Cardiac fibroblast (primary cell): ENCODE measurements around the gene TBC1D5.
A peak's percentile ranks its signal among the peaks of the same experiment; 100 is the strongest.
"Not testable (repeated sequence)": the region's sequence is repeated elsewhere in the genome, so short reads cannot be mapped to it uniquely, and the experiment has no call there.

Experiments
- DNase-seq, 2 donors: peaks; one replicate each; pipeline versions ENCODE4 v3.0.0 to v3.0.0-alpha.2; 2010; ENCODE audit warnings: low read depth in 2 of 2
- H3K4me3 ChIP-seq, 2 donors: replicated peaks in 1 of 2; 1 replicate in 1 of 2; 2 replicates in 1 of 2; pipeline ENCODE4 v1.5.1; 2011; ENCODE audit warnings: low read depth in 2 of 2, low read length in 2 of 2, mild to moderate bottlenecking in 2 of 2, moderate library complexity in 1 of 2
- TF ChIP-seq, protein P1 (sequence below): IDR thresholded peaks from one replicate; pipeline ENCODE4 v1.5.1; 2011; ENCODE audit warnings: low read depth, mild to moderate bottlenecking, low read length, inconsistent platforms

Gene TBC1D5

DNA sequence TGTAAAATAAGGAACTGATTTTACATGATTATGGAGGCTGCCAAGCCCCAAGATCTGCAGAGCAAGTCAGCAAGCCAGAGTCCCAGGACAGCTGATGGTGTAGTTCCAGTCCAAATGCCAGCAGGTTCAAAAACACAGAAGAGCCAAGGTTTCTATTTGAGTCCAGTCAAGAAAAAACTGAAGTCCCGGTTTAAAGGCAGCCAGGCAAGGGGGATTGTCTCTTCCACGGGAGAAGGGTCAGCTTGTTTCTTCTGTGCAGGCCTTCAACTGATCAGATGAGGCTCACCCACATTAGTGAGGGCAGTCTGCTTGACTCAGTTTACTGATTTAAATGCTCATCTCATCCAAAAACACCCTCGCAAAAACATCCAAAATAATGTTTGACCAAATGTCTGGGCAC, 611.5 kb downstream of the TBC1D5 start:
- no peak overlapping the region for H3K4me3 ChIP-seq
- DNase-seq, result no peak
- TF ChIP-seq, protein P1, sequence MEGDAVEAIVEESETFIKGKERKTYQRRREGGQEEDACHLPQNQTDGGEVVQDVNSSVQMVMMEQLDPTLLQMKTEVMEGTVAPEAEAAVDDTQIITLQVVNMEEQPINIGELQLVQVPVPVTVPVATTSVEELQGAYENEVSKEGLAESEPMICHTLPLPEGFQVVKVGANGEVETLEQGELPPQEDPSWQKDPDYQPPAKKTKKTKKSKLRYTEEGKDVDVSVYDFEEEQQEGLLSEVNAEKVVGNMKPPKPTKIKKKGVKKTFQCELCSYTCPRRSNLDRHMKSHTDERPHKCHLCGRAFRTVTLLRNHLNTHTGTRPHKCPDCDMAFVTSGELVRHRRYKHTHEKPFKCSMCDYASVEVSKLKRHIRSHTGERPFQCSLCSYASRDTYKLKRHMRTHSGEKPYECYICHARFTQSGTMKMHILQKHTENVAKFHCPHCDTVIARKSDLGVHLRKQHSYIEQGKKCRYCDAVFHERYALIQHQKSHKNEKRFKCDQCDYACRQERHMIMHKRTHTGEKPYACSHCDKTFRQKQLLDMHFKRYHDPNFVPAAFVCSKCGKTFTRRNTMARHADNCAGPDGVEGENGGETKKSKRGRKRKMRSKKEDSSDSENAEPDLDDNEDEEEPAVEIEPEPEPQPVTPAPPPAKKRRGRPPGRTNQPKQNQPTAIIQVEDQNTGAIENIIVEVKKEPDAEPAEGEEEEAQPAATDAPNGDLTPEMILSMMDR, result no peak

DNA sequence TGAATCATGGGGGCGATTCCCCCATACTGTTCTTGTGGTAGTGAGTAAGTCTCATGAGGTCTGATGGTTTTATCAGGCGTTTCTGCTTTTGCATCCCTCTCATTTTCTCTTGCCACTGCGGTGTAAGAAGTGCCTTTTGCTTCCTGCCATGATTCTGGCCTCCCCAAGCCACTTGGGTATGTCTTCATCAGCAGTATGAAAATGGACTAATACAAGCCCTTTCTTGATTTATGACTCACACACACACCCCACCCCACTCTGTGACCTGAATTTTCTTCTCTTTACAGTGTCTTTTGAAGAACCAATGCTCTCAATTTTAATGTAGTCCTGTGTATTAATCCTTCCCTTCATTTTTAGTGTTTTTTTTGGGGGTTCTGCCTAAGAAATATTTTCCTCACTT, 612.9 kb downstream of the TBC1D5 start:
- TF ChIP-seq, protein P1, result no peak
- DNase-seq, result no peak
- no peak overlapping the region for H3K4me3 ChIP-seq

GRCh38 chr3:17128671-17129070, 613.8 kb downstream of the TBC1D5 start:
- H3K4me3 ChIP-seq, DNase-seq: not testable (repeated sequence)

- peak in 1 of 2 donors; percentile 18 for DNase-seq
- TF ChIP-seq, protein P1, result no peak
- no peak overlapping the region for H3K4me3 ChIP-seq
Measured at GRCh38 chr3:17125738-17126442, 616.5 kb downstream of the TBC1D5 start.

GRCh38 chr3:17122758-17123157, 619.7 kb downstream of the TBC1D5 start:
- TF ChIP-seq, protein P1, result no peak
- DNase-seq, result no peak
- H3K4me3 ChIP-seq, result no peak overlapping the region

DNA sequence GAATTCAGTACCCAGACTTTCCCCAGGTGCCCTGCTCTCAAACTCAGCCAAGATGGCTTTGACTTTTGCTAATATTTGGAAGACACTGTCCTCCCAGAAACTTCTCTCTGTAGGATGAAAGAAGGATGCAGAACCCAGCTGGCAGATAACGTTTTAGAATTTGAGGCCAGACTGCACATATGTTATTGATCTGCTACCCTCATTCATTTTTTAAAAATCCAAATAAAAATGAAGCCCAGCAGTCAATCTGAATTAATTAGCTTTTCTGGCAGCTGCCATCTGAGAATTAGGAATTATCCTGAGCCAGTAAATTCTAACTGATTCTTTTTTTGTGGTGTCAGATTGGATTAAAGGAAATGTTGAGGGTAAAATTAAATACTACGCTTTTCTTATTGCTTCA, 621.1 kb downstream of the TBC1D5 start:
- no peak overlapping the region for H3K4me3 ChIP-seq
- no peak for DNase-seq
- TF ChIP-seq, protein P1, result no peak

GRCh38 chr3:17120115-17120514, 622.3 kb downstream of the TBC1D5 start:
- TF ChIP-seq, protein P1, result no peak
- DNase-seq, result no peak
- H3K4me3 ChIP-seq, result no peak overlapping the region
